Stimulated activated naive B cell treated with anti-CD40 and anti-IgM and Interleukin-4, amounts not matched to agents 10 μg/mL and 1 μg/mL and 100 μg/mL, for 72 hours (primary cell): ENCODE results near the gene CAPN12.
"Not testable (repeated sequence)": the region's sequence is repeated elsewhere in the genome, so short reads cannot be mapped to it uniquely, and the experiment has no call there.

Source experiments
- ATAC-seq, 2 donors: fragments of 150-1000 bp; cut with Tn5 transposase; replicated peaks; 2 replicates each; pipeline ENCODE4 v1.10.0; 2021; ENCODE audit warnings: moderate library complexity in 1 of 2
- DNase-seq: peaks from one replicate; pipeline ENCODE4 v3.0.0; 2021
- H3K27ac Mint-ChIP-seq: one replicate; pipeline ENCODE4 v1.8.0; 2022; ENCODE audit warnings: mild to moderate bottlenecking, mixed read lengths
- H3K27me3 Mint-ChIP-seq, 2 donors: one replicate each; pipeline ENCODE4 v1.8.0; 2022; ENCODE audit warnings: mixed read lengths in 2 of 2
- H3K36me3 Mint-ChIP-seq, 2 donors: one replicate each; pipeline ENCODE4 v1.8.0; 2022; ENCODE audit warnings: mixed read lengths in 2 of 2, mild to moderate bottlenecking in 1 of 2
- H3K4me1 Mint-ChIP-seq, 2 donors: one replicate each; pipeline ENCODE4 v1.8.0; 2022; ENCODE audit warnings: mixed read lengths in 2 of 2, mild to moderate bottlenecking in 1 of 2
- H3K4me3 Mint-ChIP-seq, 2 donors: one replicate each; pipeline ENCODE4 v1.8.0; 2022; ENCODE audit warnings: mild to moderate bottlenecking in 2 of 2, mixed read lengths in 2 of 2, moderate library complexity in 1 of 2
- H3K9me3 Mint-ChIP-seq, 2 donors: one replicate each; pipeline ENCODE4 v1.8.0; 2022; ENCODE audit warnings: mixed read lengths in 2 of 2, mild to moderate bottlenecking in 1 of 2

The CAPN12 gene

GRCh38 chr19:38780443-38780842 is 36.2 kb upstream of the CAPN12 start:
- peaks cover 6 to 10% of the 10 kb centered on the region in 2 donors for H3K27me3 Mint-ChIP-seq
- ATAC-seq = no peak
- H3K4me1 Mint-ChIP-seq = peaks cover 0 to 1% of the 10 kb centered on the region in 2 donors
- H3K27ac Mint-ChIP-seq = no peak overlapping the region
- H3K9me3 Mint-ChIP-seq = no peaks in the 10 kb centered on the region
- no peaks in the 10 kb centered on the region for H3K36me3 Mint-ChIP-seq
- no peak overlapping the region for H3K4me3 Mint-ChIP-seq
- DNase-seq = no peak

GRCh38 chr19:38778733-38779132 is 34.5 kb upstream of the CAPN12 start:
- Mint-ChIP-seq H3K9me3 (no peaks in the 10 kb centered on the region), H3K36me3 (no peaks in the 10 kb centered on the region), H3K4me3 (no peak overlapping the region), H3K27ac (no peak overlapping the region), H3K27me3 (peaks cover 6 to 10% of the 10 kb centered on the region in 2 donors), H3K4me1 (peaks cover 0 to 1% of the 10 kb centered on the region in 2 donors)
- ATAC-seq = no peak
- no peak for DNase-seq

- Mint-ChIP-seq H3K27me3 (peaks cover 0 to 5% of the 10 kb centered on the region in 2 donors), H3K36me3 (no peaks in the 10 kb centered on the region), H3K27ac (no peak overlapping the region), H3K4me1 (peaks cover 2 to 5% of the 10 kb centered on the region in 2 donors), H3K9me3 (no peaks in the 10 kb centered on the region), H3K4me3 (no peak overlapping the region)
- ATAC-seq (no peak), DNase-seq (no peak)
Measured at GRCh38 chr19:38774181-38774950, 30.1 kb upstream of the CAPN12 start.

GRCh38 chr19:38773469-38774177 is 29.3 kb upstream of the CAPN12 start, which contains the start of gene LGALS7:
Gene LGALS7, minus strand, starts transcription at chr19:38773517. Its CDS starts 25 bp downstream, at chr19:38773492.
- peaks cover 0 to 2% of the 10 kb centered on the region in 2 donors for H3K27me3 Mint-ChIP-seq
- no peak for DNase-seq
- H3K4me3 Mint-ChIP-seq = no peak within 1 kb of the TSS
- no peaks in the 10 kb centered on the region for H3K36me3 Mint-ChIP-seq
- ATAC-seq = no peak
- H3K9me3 Mint-ChIP-seq = no peaks in the 10 kb centered on the region
- no peak within 1 kb of the TSS for H3K27ac Mint-ChIP-seq
- peaks cover 4 to 7% of the 10 kb centered on the region in 2 donors for H3K4me1 Mint-ChIP-seq

GRCh38 chr19:38771569-38771968 is 27.3 kb upstream of the CAPN12 start:
- not testable (repeated sequence) for H3K36me3 Mint-ChIP-seq, DNase-seq, H3K9me3 Mint-ChIP-seq, H3K27ac Mint-ChIP-seq, ATAC-seq, H3K4me3 Mint-ChIP-seq, H3K27me3 Mint-ChIP-seq, H3K4me1 Mint-ChIP-seq

GRCh38 chr19:38770949-38771275 is 26.6 kb upstream of the CAPN12 start:
- DNase-seq, H3K36me3 Mint-ChIP-seq, H3K27ac Mint-ChIP-seq, H3K9me3 Mint-ChIP-seq, H3K4me1 Mint-ChIP-seq, H3K4me3 Mint-ChIP-seq, H3K27me3 Mint-ChIP-seq: not testable (repeated sequence)
- peak; percentile 82 to 84 for ATAC-seq

- H3K4me3 Mint-ChIP-seq = peak overlapping the region; percentile 75 to 83
- not testable (repeated sequence) for DNase-seq, H3K4me1 Mint-ChIP-seq, H3K36me3 Mint-ChIP-seq, H3K27me3 Mint-ChIP-seq, H3K9me3 Mint-ChIP-seq, H3K27ac Mint-ChIP-seq
- peak; percentile 17 to 22 for ATAC-seq
Measured at GRCh38 chr19:38770228-38770948, 26.1 kb upstream of the CAPN12 start.

GRCh38 chr19:38769635-38770211 is 25.4 kb upstream of the CAPN12 start:
- ATAC-seq (peak; percentile 87 to 93), DNase-seq (peak; percentile 84)
- H3K27me3 Mint-ChIP-seq = no peaks in the 10 kb centered on the region
- peak overlapping the region; percentile 90 for H3K27ac Mint-ChIP-seq
- peaks cover 4 to 7% of the 10 kb centered on the region in 2 donors for H3K4me1 Mint-ChIP-seq
- H3K9me3 Mint-ChIP-seq = no peaks in the 10 kb centered on the region
- H3K36me3 Mint-ChIP-seq = no peaks in the 10 kb centered on the region
- peak overlapping the region; percentile 75 to 83 for H3K4me3 Mint-ChIP-seq

- no peak overlapping the region for H3K4me3 Mint-ChIP-seq
- no peaks in the 10 kb centered on the region for H3K27me3 Mint-ChIP-seq
- no peak overlapping the region for H3K27ac Mint-ChIP-seq
- ATAC-seq (no peak), DNase-seq (no peak)
- H3K36me3 Mint-ChIP-seq = no peaks in the 10 kb centered on the region
- no peaks in the 10 kb centered on the region for H3K9me3 Mint-ChIP-seq
- peaks cover 9 to 13% of the 10 kb centered on the region in 2 donors for H3K4me1 Mint-ChIP-seq
Measured at GRCh38 chr19:38766276-38767047, 22.2 kb upstream of the CAPN12 start.

GRCh38 chr19:38765214-38765613 is 20.9 kb upstream of the CAPN12 start:
- H3K27ac Mint-ChIP-seq = no peak overlapping the region
- DNase-seq (no peak), ATAC-seq (no peak)
- no peaks in the 10 kb centered on the region for H3K36me3 Mint-ChIP-seq
- H3K4me3 Mint-ChIP-seq = no peak overlapping the region
- H3K9me3 Mint-ChIP-seq = no peaks in the 10 kb centered on the region
- H3K4me1 Mint-ChIP-seq = peaks cover 9 to 13% of the 10 kb centered on the region in 2 donors
- H3K27me3 Mint-ChIP-seq = no peaks in the 10 kb centered on the region

- Mint-ChIP-seq H3K27me3 (no peaks in the 10 kb centered on the region), H3K27ac (no peak overlapping the region), H3K4me3 (no peak overlapping the region), H3K36me3 (no peaks in the 10 kb centered on the region), H3K9me3 (no peaks in the 10 kb centered on the region), H3K4me1 (peaks cover 5 to 7% of the 10 kb centered on the region in 2 donors)
- ATAC-seq (no peak), DNase-seq (no peak)
Measured at GRCh38 chr19:38763795-38764220, 19.5 kb upstream of the CAPN12 start.

- not testable (repeated sequence) for H3K36me3 Mint-ChIP-seq, H3K4me3 Mint-ChIP-seq, H3K9me3 Mint-ChIP-seq, H3K27ac Mint-ChIP-seq, DNase-seq, H3K4me1 Mint-ChIP-seq, H3K27me3 Mint-ChIP-seq, ATAC-seq
Measured at GRCh38 chr19:38761884-38762389, 17.7 kb upstream of the CAPN12 start.

- H3K4me3 Mint-ChIP-seq, H3K27ac Mint-ChIP-seq, H3K4me1 Mint-ChIP-seq, H3K9me3 Mint-ChIP-seq, H3K36me3 Mint-ChIP-seq, H3K27me3 Mint-ChIP-seq, DNase-seq, ATAC-seq: not testable (repeated sequence)
Measured at GRCh38 chr19:38760805-38761517, 16.7 kb upstream of the CAPN12 start.
